Loucy (cell line): ENCODE measurements around the gene MOCOS.

Source experiments
- CTCF ChIP-seq: fragments of 200-600 bp; sonication (generic); conservative IDR thresholded peaks from 2 replicates; pipeline ENCODE4 v1.5.1; 2014; ENCODE audit warnings: mild to moderate bottlenecking, antibody characterized with exemption, low read length
- EZH2phosphoT487 ChIP-seq: fragments of 200-600 bp; IDR thresholded peaks from 2 replicates; pipeline ENCODE4 v1.6.1; 2018; ENCODE audit warnings: antibody characterized with exemption, mild to moderate bottlenecking, moderate library complexity, borderline replicate concordance

DNA sequence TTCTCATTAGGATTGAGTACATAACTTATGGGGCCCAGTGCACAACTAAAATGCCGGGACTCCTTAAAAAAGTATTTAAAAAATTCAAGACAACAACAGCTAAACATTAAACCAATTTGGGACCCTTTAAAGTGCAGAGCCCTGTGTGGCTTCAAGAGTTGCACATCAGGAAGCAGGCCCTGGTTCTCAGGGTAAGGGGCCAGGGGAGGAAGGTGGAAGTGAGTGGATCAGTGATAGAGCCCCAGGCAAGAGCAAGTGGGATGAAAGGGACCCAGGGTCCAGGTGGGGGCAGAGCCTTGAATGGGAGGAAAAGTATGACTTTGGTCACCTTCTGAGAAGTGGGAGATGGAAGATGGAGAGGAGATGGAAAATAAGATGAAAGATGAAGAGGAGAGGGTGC, 107.9 kb downstream of the MOCOS start:
- TF ChIP-seq CTCF (no peak), EZH2phosphoT487 (no peak)
